Sigmoid colon (tissue), 4 donors: ENCODE results near the gene PLA2G10.
"Not testable (repeated sequence)": the region's sequence is repeated elsewhere in the genome, so short reads cannot be mapped to it uniquely, and the experiment has no call there.

Source experiments
- POLR2A ChIP-seq, 2 donors: fragments of 450-650 bp; IDR thresholded peaks; one replicate each; pipeline ENCODE4 v1.6.1; 2016; ENCODE audit warnings: antibody characterized with exemption in 2 of 2, mild to moderate bottlenecking in 2 of 2, moderate library complexity in 2 of 2
- POLR2AphosphoS5 ChIP-seq, 4 donors: sonication (generic); formaldehyde crosslinking; IDR thresholded peaks; one replicate each; pipeline ENCODE4 v1.6.1; 2017; ENCODE audit warnings: antibody characterized with exemption in 4 of 4
- TF ChIP-seq, protein P1 (sequence below), 4 experiments: fragments of 450-650 bp in 3 of 4; fragments of 200-600 bp in 1 of 4; IDR thresholded peaks; one replicate each; pipeline ENCODE4 v1.5.1; 2016 to 2019; ENCODE audit warnings: antibody characterized with exemption in 4 of 4, mild to moderate bottlenecking in 3 of 4, moderate library complexity in 2 of 4

DNA sequence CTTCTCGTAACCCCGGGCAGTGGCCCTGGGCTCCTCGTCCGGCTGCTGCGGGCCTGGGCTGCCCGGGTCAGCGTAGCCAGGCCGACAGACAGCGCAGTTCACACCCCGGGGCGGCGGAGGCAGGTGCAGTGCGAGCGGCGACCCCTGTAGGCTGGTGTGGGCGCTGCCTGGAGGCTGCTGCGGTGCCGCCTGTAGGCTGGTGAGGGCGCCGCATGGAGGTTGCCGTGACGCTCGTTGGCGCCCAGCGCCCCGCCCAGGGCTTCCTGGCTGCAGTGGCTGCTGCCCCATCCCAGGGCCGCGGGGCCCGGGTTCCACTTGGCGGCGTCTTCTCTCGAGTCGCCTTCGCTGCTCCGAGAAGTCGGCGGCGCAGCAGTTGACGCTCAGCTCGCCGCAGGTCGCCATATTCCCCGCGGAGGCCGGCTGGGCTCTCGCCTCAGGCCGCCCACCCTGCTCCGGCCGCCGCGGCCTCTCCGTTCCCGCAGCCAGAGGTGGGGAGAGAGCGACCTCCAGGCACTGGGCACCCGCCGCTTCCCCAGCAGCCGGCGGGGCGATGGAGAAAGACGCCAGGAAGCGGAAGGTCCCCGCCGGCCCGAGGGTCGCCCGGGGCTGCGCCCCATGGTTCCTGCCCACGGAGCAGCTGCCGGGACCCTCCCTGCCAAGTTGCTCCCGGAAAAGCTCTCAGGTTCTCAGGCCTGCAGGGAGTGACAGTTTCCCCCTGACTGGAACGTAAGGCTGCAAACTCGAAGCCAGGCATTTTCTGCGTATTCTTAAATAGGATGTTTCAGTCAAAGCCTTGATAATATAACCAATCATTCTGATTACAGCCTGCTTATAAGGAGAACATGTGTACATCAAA, 9.3 kb upstream of the PLA2G10 start, which contains the start of gene NPIPA3:
- not testable (repeated sequence) for TF ChIP-seq POLR2A, POLR2AphosphoS5 (IDR thresholded peaks at IDR 0.05)
- TF ChIP-seq, protein P1, sequence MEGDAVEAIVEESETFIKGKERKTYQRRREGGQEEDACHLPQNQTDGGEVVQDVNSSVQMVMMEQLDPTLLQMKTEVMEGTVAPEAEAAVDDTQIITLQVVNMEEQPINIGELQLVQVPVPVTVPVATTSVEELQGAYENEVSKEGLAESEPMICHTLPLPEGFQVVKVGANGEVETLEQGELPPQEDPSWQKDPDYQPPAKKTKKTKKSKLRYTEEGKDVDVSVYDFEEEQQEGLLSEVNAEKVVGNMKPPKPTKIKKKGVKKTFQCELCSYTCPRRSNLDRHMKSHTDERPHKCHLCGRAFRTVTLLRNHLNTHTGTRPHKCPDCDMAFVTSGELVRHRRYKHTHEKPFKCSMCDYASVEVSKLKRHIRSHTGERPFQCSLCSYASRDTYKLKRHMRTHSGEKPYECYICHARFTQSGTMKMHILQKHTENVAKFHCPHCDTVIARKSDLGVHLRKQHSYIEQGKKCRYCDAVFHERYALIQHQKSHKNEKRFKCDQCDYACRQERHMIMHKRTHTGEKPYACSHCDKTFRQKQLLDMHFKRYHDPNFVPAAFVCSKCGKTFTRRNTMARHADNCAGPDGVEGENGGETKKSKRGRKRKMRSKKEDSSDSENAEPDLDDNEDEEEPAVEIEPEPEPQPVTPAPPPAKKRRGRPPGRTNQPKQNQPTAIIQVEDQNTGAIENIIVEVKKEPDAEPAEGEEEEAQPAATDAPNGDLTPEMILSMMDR (IDR thresholded peaks at IDR 0.05): not testable (repeated sequence)
